ENCODE measurements around the gene GGTLC2.

Gene GGTLC2

DNA sequence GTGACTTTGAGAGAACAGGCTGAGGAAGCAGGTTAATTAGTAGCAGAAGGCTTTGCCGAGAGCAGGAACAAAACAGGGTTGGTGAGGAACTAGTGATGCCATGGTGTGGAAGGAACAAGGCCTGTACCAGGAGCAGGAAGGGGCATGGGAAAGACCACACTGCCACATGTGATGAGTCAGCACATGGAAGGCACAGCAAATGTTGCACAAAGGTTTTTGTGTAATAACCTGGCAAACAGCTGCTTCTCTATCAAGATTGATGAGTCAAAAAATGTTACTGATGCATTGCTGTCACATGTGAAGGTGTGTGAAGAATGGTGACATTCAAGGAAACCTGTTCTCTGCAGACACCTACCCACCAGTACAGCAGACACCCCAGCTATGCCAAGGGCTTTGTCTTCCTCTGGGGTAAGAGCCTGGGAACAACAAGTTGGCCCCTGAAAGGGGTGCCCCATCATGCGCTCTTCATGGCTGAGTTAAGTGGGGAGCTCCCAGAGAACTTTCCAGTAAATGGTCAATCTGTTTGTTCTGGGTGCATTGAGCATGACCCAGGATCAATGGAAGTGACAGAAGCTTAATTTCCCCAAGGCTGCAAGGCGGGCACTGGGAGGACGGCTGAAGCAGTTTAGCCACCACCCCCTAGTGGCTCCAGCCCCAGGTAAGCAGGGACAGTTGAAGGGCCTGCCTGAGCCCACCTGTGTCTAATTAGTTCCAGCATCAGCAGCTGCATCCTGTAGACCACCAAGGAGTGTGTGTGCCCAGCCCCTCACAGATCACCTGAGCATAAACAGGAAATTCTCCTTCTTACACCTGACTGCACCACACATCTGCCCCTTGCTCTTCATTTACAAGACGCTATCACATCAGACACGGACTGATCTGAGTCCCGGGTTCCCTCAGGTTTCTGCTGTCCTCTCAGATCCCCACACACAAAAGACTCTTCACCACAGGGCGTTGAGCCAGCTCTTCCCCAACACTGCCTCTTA is 47.6 kb downstream of the GGTLC2 start:
- DNase-seq (ENCODE audit: low read depth in 2 of 2), result no peak

DNA sequence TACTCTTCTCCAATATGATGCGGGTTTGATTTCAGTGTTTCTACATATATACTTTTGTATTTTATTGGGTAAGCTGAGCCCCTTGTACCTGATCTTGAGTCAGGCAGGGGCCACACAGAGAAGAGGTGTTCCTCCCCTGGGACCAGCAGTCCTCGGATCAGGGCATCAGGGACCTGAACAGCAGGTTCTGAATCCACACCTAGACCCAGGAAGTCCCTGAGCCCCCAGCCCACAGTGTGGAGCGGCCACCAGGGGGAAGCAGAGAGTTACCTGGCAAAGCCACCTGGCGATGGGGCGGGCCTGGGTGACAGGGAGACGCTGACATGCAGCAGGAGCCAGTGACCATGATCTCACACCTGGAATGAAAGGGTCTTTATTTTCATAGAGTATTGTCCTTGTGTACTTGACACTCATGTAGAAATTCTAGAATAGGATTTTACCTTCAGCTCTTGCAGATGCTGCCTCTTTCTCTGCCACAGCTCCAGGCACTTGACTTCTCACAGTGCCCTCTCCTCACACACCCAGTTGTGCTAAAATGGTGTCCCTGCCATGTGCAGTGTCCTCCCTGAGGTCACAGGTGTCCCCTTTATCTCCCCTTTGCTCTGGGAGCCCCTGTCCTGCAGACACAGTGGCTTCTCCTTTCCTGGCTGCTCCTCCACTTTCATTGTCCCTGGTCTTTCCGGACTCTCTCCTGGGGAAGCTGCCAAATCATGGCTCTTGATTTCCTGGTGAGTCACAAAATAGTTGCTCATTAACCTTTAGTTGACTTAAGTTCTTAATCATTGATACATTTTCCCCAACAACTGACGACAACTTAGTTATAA is 48.5 kb downstream of the GGTLC2 start:
- peak; percentile 24 to 31 for DNase-seq (ENCODE audit: low read depth in 2 of 2)

DNA sequence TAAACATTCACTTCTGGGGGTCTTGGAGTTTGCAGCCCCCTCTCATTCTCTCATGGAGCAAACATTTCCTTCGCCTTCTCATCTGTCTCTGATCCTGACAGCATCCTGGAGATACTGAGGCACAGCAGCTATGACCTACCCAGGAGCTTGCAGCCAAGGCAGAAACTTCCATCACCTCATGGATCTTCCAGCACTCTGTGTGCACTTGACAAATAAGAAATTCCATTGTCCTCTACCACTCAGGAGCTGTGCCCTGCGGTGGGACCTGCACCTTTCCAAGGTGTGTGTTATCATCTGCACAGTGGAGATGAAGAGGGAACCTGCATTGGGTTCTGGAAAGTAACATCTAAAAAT is 49.1 kb downstream of the GGTLC2 start:
- DNase-seq (ENCODE audit: low read depth in 2 of 2), result no peak

GRCh38 chr22:22694106-22694505 is 49.7 kb downstream of the GGTLC2 start:
- no peak for DNase-seq (ENCODE audit: low read depth in 2 of 2)

- no peak for DNase-seq (ENCODE audit: low read depth in 2 of 2)
Measured at GRCh38 chr22:22696104-22696503, 51.7 kb downstream of the GGTLC2 start.

Measured in stimulated activated CD8-positive, alpha-beta memory T cell treated with anti-CD3 and anti-CD28 coated beads, Interleukin-2, amount 100 ng/mL, for 1 hour (primary cell).